Body of pancreas (tissue), 4 donors: ENCODE measurements around the gene CRYGC.

ENCODE experiments used
- POLR2A ChIP-seq, 3 donors: fragments of 450-650 bp; IDR thresholded peaks; one replicate each; pipeline ENCODE4 v1.6.1; 2016; ENCODE audit warnings: antibody characterized with exemption in 3 of 3, mild to moderate bottlenecking in 2 of 3
- TF ChIP-seq, protein P1 (sequence below), 7 experiments: fragments of 450-650 bp in 4 of 7; fragments of 200-600 bp in 3 of 7; sonication (generic) in 3 of 7; IDR thresholded peaks; one replicate each; pipeline ENCODE4 v1.5.1; 2016 to 2019; ENCODE audit warnings: antibody characterized with exemption in 7 of 7

DNA sequence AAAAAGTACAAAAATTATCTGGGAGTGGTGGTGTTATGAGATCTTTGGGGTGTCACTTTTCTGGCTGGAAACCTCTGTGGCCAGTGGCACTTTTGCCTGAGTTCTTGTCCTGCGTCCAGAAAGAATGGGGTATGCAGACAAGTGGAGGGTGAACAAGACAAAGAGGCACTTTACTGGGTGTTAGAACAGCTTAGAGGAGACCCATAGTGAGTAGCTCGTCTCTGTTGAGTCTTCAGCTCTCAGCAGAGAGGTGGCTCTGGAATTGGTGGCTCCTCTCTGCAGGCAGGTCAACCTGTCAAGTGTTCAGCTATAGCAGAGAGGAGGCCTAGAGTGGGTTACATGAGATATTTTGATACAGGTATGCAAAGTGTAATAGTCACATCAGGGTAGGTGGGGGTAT, 31.4 kb downstream of the CRYGC start:
- TF ChIP-seq, protein P1, sequence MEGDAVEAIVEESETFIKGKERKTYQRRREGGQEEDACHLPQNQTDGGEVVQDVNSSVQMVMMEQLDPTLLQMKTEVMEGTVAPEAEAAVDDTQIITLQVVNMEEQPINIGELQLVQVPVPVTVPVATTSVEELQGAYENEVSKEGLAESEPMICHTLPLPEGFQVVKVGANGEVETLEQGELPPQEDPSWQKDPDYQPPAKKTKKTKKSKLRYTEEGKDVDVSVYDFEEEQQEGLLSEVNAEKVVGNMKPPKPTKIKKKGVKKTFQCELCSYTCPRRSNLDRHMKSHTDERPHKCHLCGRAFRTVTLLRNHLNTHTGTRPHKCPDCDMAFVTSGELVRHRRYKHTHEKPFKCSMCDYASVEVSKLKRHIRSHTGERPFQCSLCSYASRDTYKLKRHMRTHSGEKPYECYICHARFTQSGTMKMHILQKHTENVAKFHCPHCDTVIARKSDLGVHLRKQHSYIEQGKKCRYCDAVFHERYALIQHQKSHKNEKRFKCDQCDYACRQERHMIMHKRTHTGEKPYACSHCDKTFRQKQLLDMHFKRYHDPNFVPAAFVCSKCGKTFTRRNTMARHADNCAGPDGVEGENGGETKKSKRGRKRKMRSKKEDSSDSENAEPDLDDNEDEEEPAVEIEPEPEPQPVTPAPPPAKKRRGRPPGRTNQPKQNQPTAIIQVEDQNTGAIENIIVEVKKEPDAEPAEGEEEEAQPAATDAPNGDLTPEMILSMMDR (IDR thresholded peaks at IDR 0.05), result no peak
- TF ChIP-seq POLR2A (IDR thresholded peaks at IDR 0.05), result no peak
